ENCODE data around the gene TRIM15. TPM values are rescaled to one million over a fixed set of nuclear protein-coding genes. Genes with fewer than 3 reads are reported as not detected.

The TRIM15 gene
- total and polyA plus RNA-seq, 2 donors (not counting 3 experiments of a cell fraction or from before 2014, with no cell fraction given): not detected

DNA sequence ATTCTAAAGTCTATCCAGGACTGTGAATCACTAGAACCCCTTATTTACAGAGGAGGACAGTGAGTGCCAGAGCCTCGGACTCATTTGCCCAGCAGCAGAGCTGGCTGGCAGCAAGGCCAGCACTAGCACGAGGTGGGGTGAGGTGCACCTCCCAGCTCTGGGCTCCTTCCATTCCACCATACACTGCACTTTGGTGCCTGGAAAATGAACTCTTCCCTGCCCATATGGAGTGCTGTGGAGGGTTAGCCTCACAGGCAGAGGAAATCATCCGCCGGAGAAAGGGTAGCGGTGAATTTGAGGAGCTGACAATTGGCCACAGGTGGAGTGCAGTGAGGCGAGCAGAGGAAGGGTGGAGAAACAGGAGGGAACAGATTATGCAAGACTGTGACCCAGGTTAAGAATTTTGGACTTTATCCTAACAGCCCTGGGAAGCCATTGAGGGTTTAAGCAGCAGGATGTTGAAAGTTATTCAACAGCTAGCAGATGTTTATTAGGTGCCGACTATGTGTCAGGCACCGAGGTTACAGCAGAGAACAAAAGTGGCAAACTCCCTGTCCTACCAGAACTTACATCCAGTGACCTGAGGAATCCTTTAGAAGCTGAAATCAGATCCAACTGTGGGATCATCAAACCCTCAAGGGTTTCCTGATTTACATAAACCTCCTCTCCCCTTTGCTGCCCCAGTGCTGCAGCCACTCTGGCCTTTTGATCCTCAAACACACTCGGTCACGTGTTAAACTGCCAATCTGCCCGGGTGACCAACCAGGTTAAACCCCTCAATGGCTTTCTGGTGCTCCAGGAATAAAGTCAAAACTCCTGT is 43.7 kb downstream of the TRIM15 start:
- POLR2A ChIA-PET: no interaction called here
- H3K4me2 ChIP-seq (ENCODE audit: insufficient read depth, low read length): no peak overlapping the region
- H3K4me3 ChIP-seq (replicated peaks in 1 of 3; ENCODE audit: insufficient read depth in 1 of 3, low read depth in 1 of 3, low read length in 3 of 3): no peak overlapping the region
- no peak overlapping the region for H3K27ac ChIP-seq (ENCODE audit: insufficient read depth, low read depth, low read length)
- no peak overlapping the region for H2AFZ ChIP-seq (ENCODE audit: low read depth, low read length)
- no peaks in the 10 kb centered on the region for H3K9me3 ChIP-seq (replicated peaks; ENCODE audit: control insufficient read depth, insufficient read depth, low read length)
- no TSS peak for BruUV-seq (replicated peaks)
- TF ChIP-seq JUN (IDR thresholded peaks at IDR 0.05; ENCODE audit: borderline replicate concordance, insufficient read depth, insufficient read length, low read depth): no peak
- TF ChIP-seq, protein P1, sequence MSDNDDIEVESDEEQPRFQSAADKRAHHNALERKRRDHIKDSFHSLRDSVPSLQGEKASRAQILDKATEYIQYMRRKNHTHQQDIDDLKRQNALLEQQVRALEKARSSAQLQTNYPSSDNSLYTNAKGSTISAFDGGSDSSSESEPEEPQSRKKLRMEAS (IDR thresholded peaks at IDR 0.05; ENCODE audit: insufficient read depth, insufficient read length): no peak
- no peak for TF ChIP-seq POLR2AphosphoS5 (IDR thresholded peaks at IDR 0.05; ENCODE audit: insufficient read depth, low read depth, low read length)
- TF ChIP-seq GATA2 (IDR thresholded peaks at IDR 0.05; ENCODE audit: insufficient read depth, insufficient read length, low read depth, low read length): no peak
- no peak for TF ChIP-seq POLR2A (IDR thresholded peaks at IDR 0.05; ENCODE audit: low read depth, low read length)
- TF ChIP-seq MYC (IDR thresholded peaks at IDR 0.05; ENCODE audit: low read depth, low read length): no peak
- no peak for TF ChIP-seq EZH2 (IDR thresholded peaks at IDR 0.05; ENCODE audit: borderline replicate concordance, low read depth, low read length, severe bottlenecking)
- TF ChIP-seq, protein P2, sequence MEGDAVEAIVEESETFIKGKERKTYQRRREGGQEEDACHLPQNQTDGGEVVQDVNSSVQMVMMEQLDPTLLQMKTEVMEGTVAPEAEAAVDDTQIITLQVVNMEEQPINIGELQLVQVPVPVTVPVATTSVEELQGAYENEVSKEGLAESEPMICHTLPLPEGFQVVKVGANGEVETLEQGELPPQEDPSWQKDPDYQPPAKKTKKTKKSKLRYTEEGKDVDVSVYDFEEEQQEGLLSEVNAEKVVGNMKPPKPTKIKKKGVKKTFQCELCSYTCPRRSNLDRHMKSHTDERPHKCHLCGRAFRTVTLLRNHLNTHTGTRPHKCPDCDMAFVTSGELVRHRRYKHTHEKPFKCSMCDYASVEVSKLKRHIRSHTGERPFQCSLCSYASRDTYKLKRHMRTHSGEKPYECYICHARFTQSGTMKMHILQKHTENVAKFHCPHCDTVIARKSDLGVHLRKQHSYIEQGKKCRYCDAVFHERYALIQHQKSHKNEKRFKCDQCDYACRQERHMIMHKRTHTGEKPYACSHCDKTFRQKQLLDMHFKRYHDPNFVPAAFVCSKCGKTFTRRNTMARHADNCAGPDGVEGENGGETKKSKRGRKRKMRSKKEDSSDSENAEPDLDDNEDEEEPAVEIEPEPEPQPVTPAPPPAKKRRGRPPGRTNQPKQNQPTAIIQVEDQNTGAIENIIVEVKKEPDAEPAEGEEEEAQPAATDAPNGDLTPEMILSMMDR (IDR thresholded peaks at IDR 0.05; ENCODE audit: extremely low read depth in 1 of 2, insufficient read depth in 1 of 2, low read depth in 1 of 2, low read length in 2 of 2): no peak
- no peak for TF ChIP-seq FOS (IDR thresholded peaks at IDR 0.05; ENCODE audit: borderline replicate concordance, insufficient read depth, low read length)
- H3K9ac ChIP-seq (replicated peaks; ENCODE audit: extremely low read depth, insufficient read depth, low read length): no peak overlapping the region
- intact Hi-C loops (cut with micrococcal nuclease): no loop called here
- H3K36me3 ChIP-seq (ENCODE audit: control insufficient read depth in 2 of 2, extremely low read depth in 1 of 2, insufficient read depth in 2 of 2, low read length in 2 of 2): no peaks in the 10 kb centered on the region
- dilution Hi-C loops (cut with MboI; ENCODE audit: extremely low pct_ligation_motif_present, low sequenced_read_pairs): no loop called here
- H3K9me1 ChIP-seq (replicated peaks; ENCODE audit: control insufficient read depth, extremely low read depth, insufficient read depth, low read length): no peaks in the 10 kb centered on the region
- no peak for FAIRE-seq
- H3K27me3 ChIP-seq (ENCODE audit: control insufficient read depth in 2 of 2, insufficient read depth in 2 of 2, low read length in 2 of 2): no peaks in the 10 kb centered on the region
- peaks cover 15% of the 10 kb centered on the region for H3K4me1 ChIP-seq (ENCODE audit: control insufficient read depth, extremely low read depth, insufficient read depth, low read length)
- H4K20me1 ChIP-seq (replicated peaks; ENCODE audit: control insufficient read depth, extremely low read depth, insufficient read depth, low read length): no peaks in the 10 kb centered on the region
- peaks cover 55% of the 10 kb centered on the region for H3K79me2 ChIP-seq (ENCODE audit: control insufficient read depth, insufficient read depth, low read length)
- DNase-seq (ENCODE audit: low read depth, low spot score): peak; percentile 8
- CTCF ChIA-PET: interaction anchor here (2.7 kb wide), 1 partner anchor 12 kb away, joined by 18 read pairs; no protein-coding TSS in a partner anchor

Data from endothelial cell of umbilical vein (primary cell).